Kidney (tissue), 14 donors: ENCODE results near the gene CCDC138. TPM values are rescaled to one million over a fixed set of nuclear protein-coding genes. Genes with fewer than 3 reads are reported as not detected.

Experiments
- DNase-seq, 5 donors: peaks; one replicate each; pipeline ENCODE4 v3.0.0-alpha.2; 2013 to 2020
- FAIRE-seq: peaks from 2 replicates; lab custom pipeline; 2012; peaks lifted over from hg19 to GRCh38; lab: Jason Lieb, UNC
- H3K27ac ChIP-seq, 2 donors: one replicate each; pipeline ENCODE4 v1.7.0; 2013; ENCODE audit warnings: low read depth in 2 of 2, low read length in 2 of 2, inconsistent platforms in 1 of 2
- H3K27me3 ChIP-seq: one replicate; pipeline ENCODE4 v1.7.1; 2013; ENCODE audit warnings: low read length, inconsistent platforms; ENCODE audit not compliant: control insufficient read depth, insufficient read depth
- H3K36me3 ChIP-seq, 3 donors: one replicate each; pipeline versions ENCODE4 v1.7.0 to v1.7.1; 2013; ENCODE audit warnings: low read length in 3 of 3, control low read depth in 1 of 3, inconsistent platforms in 1 of 3; ENCODE audit not compliant: insufficient read depth in 3 of 3, control insufficient read depth in 2 of 3
- H3K4me1 ChIP-seq, 3 donors: one replicate each; pipeline versions ENCODE4 v1.7.0 to v1.7.1; 2013; ENCODE audit warnings: low read length in 3 of 3, inconsistent platforms in 1 of 3, low read depth in 1 of 3; ENCODE audit not compliant: control insufficient read depth in 2 of 3, insufficient read depth in 2 of 3
- H3K4me3 ChIP-seq, 3 donors: one replicate each; pipeline versions ENCODE4 v1.7.0 to v1.8.1; 2013; ENCODE audit warnings: low read length in 3 of 3, control low read depth in 1 of 3, inconsistent platforms in 1 of 3
- H3K9ac ChIP-seq, 3 donors: one replicate each; pipeline versions ENCODE4 v1.7.0 to v1.7.1; 2013; ENCODE audit warnings: low read length in 3 of 3, control low read depth in 1 of 3, inconsistent platforms in 1 of 3
- H3K9me3 ChIP-seq, 3 donors: one replicate each; pipeline versions ENCODE4 v1.7.0 to v1.7.1; 2013; ENCODE audit warnings: low read length in 3 of 3, control low read depth in 1 of 3, inconsistent platforms in 1 of 3; ENCODE audit not compliant: control insufficient read depth in 2 of 3, insufficient read depth in 1 of 3
- intact Hi-C: fragments of 100-400 bp; cut with DNase I; formaldehyde crosslinking; loops from one replicate; pipeline ENCODE4 v1.11.1; 2022
- polyA plus RNA-seq: library from polyadenylated mRNA; stranded (reverse); fragments of 350-450 nt; fragmentation: Illumina TruSeq; extraction: RNeasy Lipid Tissue Mini Kit (QIAGEN cat#74804); gene quantifications from one replicate; pipeline ENCODE4 v1.2.3, GENCODE V29; 2014; ENCODE audit warnings: low read depth, low replicate concordance; ENCODE audit not compliant: insufficient read depth
- total RNA-seq: library from RNA; stranded (reverse); fragmentation: NEBNext Ultra II Directional; extraction: Animal tissue kit (Norgen Biotek cat#: 25700); gene quantifications from one replicate; pipeline ENCODE4 v1.2.1, GENCODE V29; 2021
- TF ChIP-seq, protein P1 (sequence below): IDR thresholded peaks from 3 replicates; pipeline ENCODE4 v1.5.1; 2012; ENCODE audit warnings: mild to moderate bottlenecking, moderate library complexity, borderline replicate concordance; ENCODE audit not compliant: insufficient read depth; ENCODE audit errors: extremely low read depth
- donor health status: control.
- donor health status: control.
- donor health status: control.
- donor health status: control.
- donor health status: control.
- donor health status: DM: yes; HTN: yes; CAD: no.
- donor health status: Normal renal cell carcinoma (clear cell type).

The CCDC138 gene
- total and polyA plus RNA-seq, 2 donors from 2014 or later, result 1.3 to 3.2 TPM

- H3K36me3 ChIP-seq, result no peaks in the 10 kb centered on the region
- intact Hi-C loops, result no loop called here
- no peaks in the 10 kb centered on the region for H3K27me3 ChIP-seq
- H3K9me3 ChIP-seq, result peaks cover 0 to 5% (median 0%) of the 10 kb centered on the region in 3 donors
- H3K9ac ChIP-seq, result no peak overlapping the region
- no peaks in the 10 kb centered on the region for H3K4me1 ChIP-seq
- DNase-seq (no peak), FAIRE-seq (no peak)
- H3K4me3 ChIP-seq, result no peak overlapping the region
- TF ChIP-seq, protein P1, sequence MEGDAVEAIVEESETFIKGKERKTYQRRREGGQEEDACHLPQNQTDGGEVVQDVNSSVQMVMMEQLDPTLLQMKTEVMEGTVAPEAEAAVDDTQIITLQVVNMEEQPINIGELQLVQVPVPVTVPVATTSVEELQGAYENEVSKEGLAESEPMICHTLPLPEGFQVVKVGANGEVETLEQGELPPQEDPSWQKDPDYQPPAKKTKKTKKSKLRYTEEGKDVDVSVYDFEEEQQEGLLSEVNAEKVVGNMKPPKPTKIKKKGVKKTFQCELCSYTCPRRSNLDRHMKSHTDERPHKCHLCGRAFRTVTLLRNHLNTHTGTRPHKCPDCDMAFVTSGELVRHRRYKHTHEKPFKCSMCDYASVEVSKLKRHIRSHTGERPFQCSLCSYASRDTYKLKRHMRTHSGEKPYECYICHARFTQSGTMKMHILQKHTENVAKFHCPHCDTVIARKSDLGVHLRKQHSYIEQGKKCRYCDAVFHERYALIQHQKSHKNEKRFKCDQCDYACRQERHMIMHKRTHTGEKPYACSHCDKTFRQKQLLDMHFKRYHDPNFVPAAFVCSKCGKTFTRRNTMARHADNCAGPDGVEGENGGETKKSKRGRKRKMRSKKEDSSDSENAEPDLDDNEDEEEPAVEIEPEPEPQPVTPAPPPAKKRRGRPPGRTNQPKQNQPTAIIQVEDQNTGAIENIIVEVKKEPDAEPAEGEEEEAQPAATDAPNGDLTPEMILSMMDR, result no peak
- H3K27ac ChIP-seq, result no peak overlapping the region
Measured at GRCh38 chr2:108835040-108835439, 48.5 kb downstream of the CCDC138 start.

- TF ChIP-seq, protein P1, result no peak
- Histone ChIP-seq H3K27ac (no peak overlapping the region), H3K4me3 (no peak overlapping the region), H3K4me1 (no peaks in the 10 kb centered on the region), H3K27me3 (no peaks in the 10 kb centered on the region), H3K36me3 (peaks cover 0 to 2% (median 0%) of the 10 kb centered on the region in 3 donors), H3K9me3 (peaks cover 0 to 9% (median 0%) of the 10 kb centered on the region in 3 donors), H3K9ac (no peak overlapping the region)
- FAIRE-seq, result no peak
- no peak for DNase-seq
- intact Hi-C loops, result no loop called here
Measured at GRCh38 chr2:108837198-108837597, 50.6 kb downstream of the CCDC138 start.

DNA sequence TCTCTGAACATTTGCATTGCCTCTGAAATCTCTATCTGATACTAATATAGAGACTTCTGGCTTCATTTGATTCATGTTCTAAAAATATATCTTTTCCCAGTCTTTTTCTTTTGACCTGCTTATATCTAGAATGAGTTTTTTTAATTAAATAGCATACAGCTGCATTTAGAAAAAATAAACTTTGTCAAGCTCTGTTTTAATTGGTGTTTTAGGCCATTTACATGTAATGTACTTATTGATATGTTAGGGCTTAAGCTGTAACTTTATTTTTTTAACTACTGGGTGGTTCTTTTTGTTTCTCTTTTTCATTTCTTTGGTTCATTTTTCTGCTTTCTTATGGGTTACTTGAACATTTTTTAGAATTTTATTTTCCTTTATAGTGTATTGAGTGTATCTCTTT is 54.9 kb downstream of the CCDC138 start:
- no peak overlapping the region for H3K27ac ChIP-seq
- peaks cover 0 to 2% (median 0%) of the 10 kb centered on the region in 3 donors for H3K36me3 ChIP-seq
- no peaks in the 10 kb centered on the region for H3K27me3 ChIP-seq
- FAIRE-seq (peak; percentile 35), DNase-seq (no peak)
- no peak overlapping the region for H3K4me3 ChIP-seq
- H3K9ac ChIP-seq, result no peak overlapping the region
- peaks cover 0 to 9% (median 0%) of the 10 kb centered on the region in 3 donors for H3K9me3 ChIP-seq
- TF ChIP-seq, protein P1, result no peak
- intact Hi-C loops, result no loop called here
- no peaks in the 10 kb centered on the region for H3K4me1 ChIP-seq

DNA sequence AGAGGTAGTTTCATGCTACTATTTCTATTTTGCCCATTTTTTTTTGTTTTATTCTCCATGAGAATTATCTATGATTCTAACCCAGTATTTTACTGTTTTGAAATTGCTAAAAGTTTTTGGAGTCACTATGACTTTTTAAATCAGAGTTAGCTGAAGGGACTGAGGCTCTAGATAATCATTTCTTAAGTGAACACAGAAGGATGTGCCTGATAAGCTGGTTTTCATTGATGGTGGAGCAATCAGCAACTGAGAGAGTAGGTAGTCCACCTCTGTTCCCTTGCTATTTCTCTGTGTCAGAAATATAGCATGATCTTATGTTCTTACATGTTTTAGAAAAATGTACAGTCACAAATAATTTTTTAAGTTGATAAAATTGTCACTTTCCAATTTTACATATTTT is 59.4 kb downstream of the CCDC138 start:
- peaks cover 0 to 4% (median 0%) of the 10 kb centered on the region in 3 donors for H3K9me3 ChIP-seq
- no peak for FAIRE-seq
- intact Hi-C loops, result no loop called here

More for the DNA sequence above, 59.4 kb downstream of the CCDC138 start:
- Histone ChIP-seq H3K27me3 (no peaks in the 10 kb centered on the region), H3K4me3 (no peak overlapping the region), H3K9ac (no peak overlapping the region), H3K36me3 (peaks cover 0 to 2% (median 0%) of the 10 kb centered on the region in 3 donors), H3K4me1 (no peaks in the 10 kb centered on the region), H3K27ac (no peak overlapping the region)
- TF ChIP-seq, protein P1, result no peak
- DNase-seq, result no peak
